ENCODE measurements around the gene SEMA3G.

The SEMA3G gene

DNA sequence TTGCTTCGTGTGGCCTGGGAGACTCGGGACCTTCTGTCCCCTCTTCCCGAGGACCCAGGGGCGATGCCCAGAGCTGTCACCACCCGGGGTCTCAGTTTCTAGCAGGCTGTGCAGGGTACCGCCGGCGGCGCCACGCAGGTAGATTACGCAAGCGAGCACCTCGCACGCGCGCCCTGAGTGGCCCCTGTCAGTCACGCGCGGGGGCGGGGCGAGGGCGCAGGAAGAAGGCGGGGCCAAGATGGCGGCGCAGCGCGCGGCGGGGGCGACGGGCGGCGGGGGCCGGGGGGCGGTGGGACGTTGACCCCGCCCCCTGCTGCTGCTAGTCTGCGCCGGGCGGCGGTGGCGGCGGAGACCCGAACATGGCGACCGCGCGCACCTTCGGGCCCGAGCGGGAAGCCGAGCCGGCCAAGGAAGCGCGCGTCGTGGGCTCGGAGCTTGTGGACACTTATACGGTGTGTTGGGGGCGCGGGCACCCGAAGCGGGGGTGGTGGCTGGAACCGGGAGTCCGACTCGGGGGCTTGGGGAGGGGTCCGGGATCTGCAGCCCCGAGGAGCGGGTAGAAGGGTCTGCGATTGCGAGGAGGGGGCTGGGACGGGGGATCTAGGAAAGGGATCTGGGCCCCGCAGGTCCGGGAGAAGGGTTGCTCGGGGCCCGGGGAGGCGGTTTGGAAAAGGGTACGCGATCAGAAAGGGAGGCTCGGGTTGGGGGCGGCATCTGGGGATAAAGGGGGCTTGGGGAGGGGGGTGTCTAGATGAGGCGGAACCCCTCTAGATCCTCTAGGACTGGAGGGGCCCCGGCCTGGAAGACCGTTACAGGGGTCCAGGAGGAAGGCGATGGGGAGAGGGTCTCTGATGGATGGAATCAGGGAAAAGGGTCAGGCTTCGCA, 10.6 kb upstream of the SEMA3G start, which contains the start of gene NISCH:
Gene NISCH, plus strand, starts transcription at position 322 of the 886 bp plus-strand sequence. Its CDS starts 38 bp downstream, at position 360.
- Histone ChIP-seq H3K27ac (ENCODE audit: low read depth, low read length) (peak within 1 kb of the TSS; percentile 83), H3K4me3 (ENCODE audit: low read length) (peak within 1 kb of the TSS; percentile 78), H3K4me1 (ENCODE audit: control insufficient read depth, insufficient read depth, low read length) (peaks cover 13% of the 10 kb centered on the region), H3K36me3 (ENCODE audit: control insufficient read depth, insufficient read depth, low read length) (peaks cover 17% of the 10 kb centered on the region), H3K27me3 (ENCODE audit: control insufficient read depth, insufficient read depth, low read length) (no peaks in the 10 kb centered on the region), H3K9ac (ENCODE audit: low read length) (peak within 1 kb of the TSS; percentile 71)

DNA sequence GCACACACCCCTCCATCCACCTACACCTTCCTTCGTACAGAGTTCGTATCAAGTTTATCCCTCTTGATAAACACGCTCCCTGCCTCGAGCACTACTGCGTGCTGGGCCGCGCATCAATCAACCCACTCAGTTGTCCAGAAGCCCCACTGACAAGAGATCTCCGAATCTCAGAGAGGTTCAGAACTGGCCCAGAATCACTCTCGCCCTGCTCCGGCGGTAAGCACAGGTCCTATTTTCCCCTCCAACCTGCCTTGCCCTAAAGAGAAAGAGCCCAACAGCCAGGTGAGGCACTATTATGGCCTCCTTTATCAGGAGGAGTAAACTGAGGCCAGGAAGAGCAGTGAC, 10.0 kb upstream of the SEMA3G start:
- Histone ChIP-seq H3K4me1 (ENCODE audit: control insufficient read depth, insufficient read depth, low read length) (peaks cover 13% of the 10 kb centered on the region), H3K27ac (ENCODE audit: low read depth, low read length) (peak overlapping the region; percentile 83), H3K4me3 (ENCODE audit: low read length) (peak overlapping the region; percentile 75), H3K27me3 (ENCODE audit: control insufficient read depth, insufficient read depth, low read length) (no peaks in the 10 kb centered on the region), H3K36me3 (ENCODE audit: control insufficient read depth, insufficient read depth, low read length) (peaks cover 17% of the 10 kb centered on the region), H3K9ac (ENCODE audit: low read length) (peak overlapping the region; percentile 56)

DNA sequence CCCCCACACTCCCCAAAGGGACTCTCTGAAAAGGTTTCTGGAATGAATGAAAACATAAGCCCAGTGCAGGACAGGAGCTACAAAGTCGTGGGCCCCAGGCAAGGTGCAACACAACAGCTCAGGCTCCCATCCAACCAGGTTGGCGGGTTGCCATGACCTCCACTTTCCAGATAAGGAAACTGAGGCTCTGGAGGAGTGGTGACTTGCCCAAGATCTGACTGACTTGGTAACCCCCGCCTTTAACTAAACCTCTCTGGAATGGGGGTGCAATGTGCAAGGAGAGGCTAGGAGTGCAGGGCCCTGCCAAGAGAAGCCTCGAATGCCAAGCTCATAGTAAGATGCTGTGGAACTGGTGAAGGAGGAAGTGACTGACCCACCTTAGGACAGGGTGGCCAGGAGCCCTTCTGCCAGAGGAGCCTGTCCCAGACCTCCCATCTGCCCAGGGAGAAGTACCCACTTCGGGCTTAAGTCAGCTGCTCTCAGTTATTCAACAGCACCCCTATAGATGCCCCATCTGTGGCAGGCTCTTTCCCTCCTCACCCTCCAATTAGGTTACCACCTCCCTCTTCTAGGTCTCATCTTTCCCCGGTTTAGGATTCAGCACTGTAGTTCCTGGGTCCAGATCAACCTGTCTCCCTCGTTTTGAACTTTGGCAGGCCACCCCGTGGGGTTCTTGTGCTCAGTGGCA, 9.5 kb upstream of the SEMA3G start:
- Histone ChIP-seq H3K4me1 (ENCODE audit: control insufficient read depth, insufficient read depth, low read length) (peaks cover 13% of the 10 kb centered on the region), H3K27me3 (ENCODE audit: control insufficient read depth, insufficient read depth, low read length) (no peaks in the 10 kb centered on the region), H3K27ac (ENCODE audit: low read depth, low read length) (peak overlapping the region; percentile 83), H3K4me3 (ENCODE audit: low read length) (peak overlapping the region; percentile 75), H3K9ac (ENCODE audit: low read length) (peak overlapping the region; percentile 56), H3K36me3 (ENCODE audit: control insufficient read depth, insufficient read depth, low read length) (peaks cover 17% of the 10 kb centered on the region)

DNA sequence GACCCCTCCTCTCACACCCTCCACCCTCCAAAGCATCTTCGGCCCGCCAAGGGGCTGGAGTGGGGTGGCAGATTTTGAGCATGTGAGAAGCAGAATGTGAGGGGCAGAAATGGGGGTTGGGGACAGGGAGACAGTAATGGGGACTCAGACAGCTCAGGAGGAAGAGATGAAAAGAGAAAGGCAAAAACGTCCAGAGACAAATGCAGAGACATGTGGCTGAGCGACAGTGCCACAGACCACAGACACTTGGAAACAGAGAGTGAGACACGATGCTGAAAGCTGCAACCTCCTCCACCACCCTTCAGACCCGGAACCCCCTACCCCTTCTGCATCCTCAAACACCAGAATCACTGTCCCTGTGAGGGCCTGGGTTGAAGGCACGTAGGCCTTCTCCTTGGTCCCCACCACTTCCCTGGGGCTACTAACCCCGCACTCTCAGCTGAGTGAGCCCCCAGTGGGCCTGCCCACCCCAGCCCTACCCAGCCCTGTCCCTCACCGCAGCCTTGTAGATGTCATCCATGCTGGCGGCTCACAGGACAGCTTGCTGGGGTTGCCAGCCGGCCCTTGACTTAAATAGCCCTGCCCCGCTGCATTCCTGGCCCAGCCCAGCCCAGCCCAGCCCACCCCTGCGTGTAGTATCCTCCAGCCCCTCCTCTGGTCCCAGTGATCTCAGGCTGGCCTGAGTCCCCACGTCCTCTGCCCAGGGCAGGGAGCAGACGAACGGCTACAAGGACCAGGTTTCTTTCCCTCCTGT, 8.8 kb upstream of the SEMA3G start, which contains the start of gene TNNC1:
Gene TNNC1, minus strand, starts transcription at position 546 of the 754 bp plus-strand sequence. Its CDS starts 26 bp downstream, at position 520.
- Histone ChIP-seq H3K27me3 (ENCODE audit: control insufficient read depth, insufficient read depth, low read length) (no peaks in the 10 kb centered on the region), H3K4me3 (ENCODE audit: low read length) (peak within 1 kb of the TSS; percentile 75), H3K36me3 (ENCODE audit: control insufficient read depth, insufficient read depth, low read length) (peaks cover 10% of the 10 kb centered on the region), H3K4me1 (ENCODE audit: control insufficient read depth, insufficient read depth, low read length) (peaks cover 13% of the 10 kb centered on the region), H3K9ac (ENCODE audit: low read length) (peak within 1 kb of the TSS; percentile 56), H3K27ac (ENCODE audit: low read depth, low read length) (peak within 1 kb of the TSS; percentile 83)

DNA sequence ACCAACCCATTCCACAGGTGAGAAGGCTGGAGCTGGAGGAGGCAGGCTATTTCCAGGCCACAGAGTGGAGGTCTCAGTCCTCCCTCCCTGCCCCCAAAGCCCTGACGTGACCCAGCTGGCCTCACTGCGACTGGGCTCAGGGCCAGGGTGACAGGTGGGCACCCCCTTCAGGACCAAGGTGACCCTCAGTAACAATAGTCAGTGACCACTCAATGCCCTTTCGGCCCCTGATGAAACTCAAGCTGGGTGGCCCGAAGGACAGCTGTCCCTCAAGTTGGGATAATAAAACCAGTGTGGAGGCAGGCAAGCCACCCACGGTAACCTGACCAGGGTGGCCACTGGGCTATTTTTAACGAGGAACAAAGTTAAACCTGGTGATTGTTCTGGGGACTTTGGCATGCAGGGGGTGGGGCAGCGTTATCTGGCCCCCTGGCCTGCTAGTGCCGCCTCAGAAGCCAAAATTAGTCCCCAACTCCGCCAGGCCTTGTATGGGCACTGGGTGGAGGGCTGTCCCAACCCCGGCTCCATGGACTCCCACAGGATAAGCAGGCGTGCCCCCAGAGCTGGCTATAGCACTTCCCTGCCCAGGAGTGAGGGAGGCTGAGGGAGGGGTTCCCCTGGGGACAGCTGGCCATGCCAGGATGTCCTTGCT, 7.8 kb upstream of the SEMA3G start:
- H3K27me3 ChIP-seq (ENCODE audit: control insufficient read depth, insufficient read depth, low read length), result no peaks in the 10 kb centered on the region
- peaks cover 13% of the 10 kb centered on the region for H3K4me1 ChIP-seq (ENCODE audit: control insufficient read depth, insufficient read depth, low read length)
- H3K9ac ChIP-seq (ENCODE audit: low read length), result no peak overlapping the region
- H3K36me3 ChIP-seq (ENCODE audit: control insufficient read depth, insufficient read depth, low read length), result peaks cover 1% of the 10 kb centered on the region
- no peak overlapping the region for H3K4me3 ChIP-seq (ENCODE audit: low read length)
- H3K27ac ChIP-seq (ENCODE audit: low read depth, low read length), result no peak overlapping the region

DNA sequence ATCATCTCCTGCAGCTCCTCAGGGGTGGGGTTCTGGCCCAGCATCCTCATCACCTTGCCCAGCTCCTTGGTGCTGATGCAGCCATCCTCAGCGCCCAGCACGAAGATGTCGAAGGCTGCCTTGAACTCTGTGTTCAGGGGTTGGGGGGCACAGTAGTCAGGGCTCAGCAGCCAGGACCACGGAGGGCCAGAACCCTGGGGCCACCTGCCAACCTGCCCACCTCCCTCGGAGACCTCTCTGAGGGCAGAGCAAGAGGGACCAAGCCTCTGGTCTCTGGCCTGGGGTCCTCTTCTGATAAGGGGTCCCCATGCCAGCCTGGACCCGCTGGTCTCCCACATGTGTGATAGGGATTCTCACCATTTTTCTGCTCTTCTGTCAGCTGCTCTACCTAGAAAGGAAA, 7.2 kb upstream of the SEMA3G start:
- Histone ChIP-seq H3K9ac (ENCODE audit: low read length) (no peak overlapping the region), H3K27ac (ENCODE audit: low read depth, low read length) (no peak overlapping the region), H3K27me3 (ENCODE audit: control insufficient read depth, insufficient read depth, low read length) (no peaks in the 10 kb centered on the region), H3K4me3 (ENCODE audit: low read length) (no peak overlapping the region), H3K4me1 (ENCODE audit: control insufficient read depth, insufficient read depth, low read length) (peaks cover 13% of the 10 kb centered on the region), H3K36me3 (ENCODE audit: control insufficient read depth, insufficient read depth, low read length) (no peaks in the 10 kb centered on the region)

DNA sequence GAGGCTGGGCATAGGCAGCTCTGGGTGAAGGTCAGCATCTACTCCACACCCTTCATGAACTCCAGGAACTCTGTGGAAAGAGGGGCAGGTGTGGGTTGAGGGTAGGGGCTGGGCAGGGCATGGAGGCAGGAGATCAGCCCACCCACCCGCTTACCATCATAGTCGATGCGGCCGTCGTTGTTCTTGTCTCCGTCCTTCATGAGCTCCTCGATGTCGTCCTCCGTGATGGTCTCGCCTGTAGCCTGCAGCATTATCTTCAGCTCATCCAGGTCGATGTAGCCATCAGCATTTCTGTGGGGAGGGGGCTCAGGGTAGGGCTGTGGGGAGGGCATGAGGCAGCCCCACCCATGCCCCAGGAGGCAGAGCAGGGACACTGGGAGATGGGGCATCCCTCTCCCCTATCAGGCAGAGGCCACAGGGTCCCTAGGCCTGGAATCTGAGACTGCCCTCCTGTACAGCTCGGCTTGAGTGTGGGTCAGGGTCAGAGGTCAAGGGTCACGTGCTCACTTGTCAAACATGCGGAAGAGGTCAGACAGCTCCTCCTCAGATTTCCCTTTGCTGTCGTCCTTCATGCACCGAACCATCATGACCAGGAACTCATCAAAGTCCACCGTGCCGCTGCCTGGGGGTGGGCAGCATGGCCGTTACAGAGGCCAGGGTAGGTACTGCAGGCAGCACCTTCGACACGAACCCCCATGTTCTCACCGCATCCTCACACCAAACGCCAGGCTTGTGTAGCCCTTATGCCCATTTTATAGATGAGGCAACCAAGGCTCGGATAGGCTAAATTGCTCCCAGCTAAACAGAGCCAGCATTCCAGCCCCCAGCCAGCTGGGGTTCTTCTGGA, 6.6 kb upstream of the SEMA3G start:
- Histone ChIP-seq H3K27ac (ENCODE audit: low read depth, low read length) (no peak overlapping the region), H3K9ac (ENCODE audit: low read length) (no peak overlapping the region), H3K4me3 (ENCODE audit: low read length) (no peak overlapping the region), H3K4me1 (ENCODE audit: control insufficient read depth, insufficient read depth, low read length) (peaks cover 10% of the 10 kb centered on the region), H3K36me3 (ENCODE audit: control insufficient read depth, insufficient read depth, low read length) (no peaks in the 10 kb centered on the region), H3K27me3 (ENCODE audit: control insufficient read depth, insufficient read depth, low read length) (no peaks in the 10 kb centered on the region)

DNA sequence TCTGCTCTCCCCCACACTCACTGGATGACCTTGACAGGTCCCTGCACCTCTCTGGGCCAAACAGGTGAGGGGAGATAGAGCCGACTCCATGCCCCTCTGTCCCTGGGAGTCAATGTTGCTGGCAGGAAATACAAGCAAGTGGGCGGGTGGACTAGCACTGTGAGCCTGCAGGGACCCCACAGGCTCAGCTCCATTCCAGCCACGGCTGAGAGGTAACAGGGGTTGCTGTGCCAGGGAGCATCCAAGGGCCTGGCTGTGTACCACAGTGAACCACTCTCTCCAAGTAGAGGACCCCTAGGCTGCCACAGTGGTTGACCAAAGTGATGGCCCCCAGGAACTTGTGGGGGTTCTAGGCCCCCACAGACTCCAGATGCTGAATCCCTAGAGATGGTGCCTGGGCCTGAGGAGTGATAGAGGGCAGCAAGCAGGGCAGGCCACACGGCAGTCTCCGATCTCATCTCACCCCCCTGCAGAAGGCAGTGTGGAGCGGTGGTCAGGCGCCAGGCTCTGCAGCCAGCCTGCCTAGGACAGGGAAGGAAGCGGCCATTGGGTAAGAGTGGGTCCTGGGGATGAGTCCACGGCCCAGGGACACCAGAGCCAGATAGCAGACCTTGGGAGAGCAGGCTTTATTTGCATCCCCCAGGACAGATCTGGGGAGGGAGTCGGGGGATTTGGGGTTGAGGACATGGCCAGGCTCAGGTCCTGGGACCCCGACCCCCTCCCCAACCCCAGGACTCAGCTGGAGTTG, 5.8 kb upstream of the SEMA3G start:
- no peak overlapping the region for H3K27ac ChIP-seq (ENCODE audit: low read depth, low read length)
- no peak overlapping the region for H3K9ac ChIP-seq (ENCODE audit: low read length)

DNA sequence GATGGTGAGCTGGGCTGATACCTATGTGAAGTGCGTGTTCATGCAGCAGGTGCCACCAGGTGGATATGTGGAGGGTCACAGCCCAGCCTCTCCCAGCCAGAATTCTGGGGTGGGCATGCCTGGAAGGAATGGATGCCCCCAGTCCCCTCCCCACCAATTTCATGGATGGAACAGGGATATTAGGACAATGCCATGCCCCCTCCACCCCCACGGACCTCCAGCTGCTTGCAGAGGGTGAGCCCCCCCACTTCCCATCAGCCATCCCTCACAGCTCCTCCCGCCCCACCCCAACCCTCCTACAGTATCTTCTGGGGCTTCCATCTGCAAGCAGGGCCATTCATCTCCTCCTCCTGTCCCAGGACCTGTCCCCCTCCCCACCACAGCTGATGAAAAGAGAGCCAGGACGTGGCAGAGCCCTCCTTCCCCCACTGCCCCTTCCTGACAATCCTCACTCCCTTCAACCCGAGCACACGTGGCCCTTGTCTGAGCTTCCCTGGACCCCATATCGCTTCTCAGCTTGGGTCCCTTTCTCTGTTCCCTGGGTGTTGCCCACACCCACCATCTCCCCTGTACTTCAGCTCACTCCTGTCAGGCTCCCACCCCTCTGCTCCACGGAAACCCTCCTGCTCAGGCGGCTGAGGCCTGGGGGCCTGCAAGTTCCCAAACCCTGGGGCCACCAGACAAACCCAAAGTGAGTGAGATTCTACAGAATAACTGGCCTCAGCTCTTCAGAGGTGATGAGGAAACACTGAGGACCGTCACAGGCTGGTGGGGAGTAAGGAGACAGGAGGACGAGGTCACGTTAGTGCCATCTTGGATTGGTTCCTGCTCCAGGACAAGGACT, 2.8 kb upstream of the SEMA3G start:
- no peak overlapping the region for H3K4me3 ChIP-seq (ENCODE audit: low read length)
- no peak overlapping the region for H3K9ac ChIP-seq (ENCODE audit: low read length)
- no peak overlapping the region for H3K27ac ChIP-seq (ENCODE audit: low read depth, low read length)
- no peaks in the 10 kb centered on the region for H3K27me3 ChIP-seq (ENCODE audit: control insufficient read depth, insufficient read depth, low read length)
- no peaks in the 10 kb centered on the region for H3K36me3 ChIP-seq (ENCODE audit: control insufficient read depth, insufficient read depth, low read length)
- H3K4me1 ChIP-seq (ENCODE audit: control insufficient read depth, insufficient read depth, low read length), result no peaks in the 10 kb centered on the region

More for the DNA sequence above, 5.8 kb upstream of the SEMA3G start:
- H3K4me1 ChIP-seq (ENCODE audit: control insufficient read depth, insufficient read depth, low read length), result peaks cover 10% of the 10 kb centered on the region
- no peaks in the 10 kb centered on the region for H3K27me3 ChIP-seq (ENCODE audit: control insufficient read depth, insufficient read depth, low read length)
- no peak overlapping the region for H3K4me3 ChIP-seq (ENCODE audit: low read length)
- H3K36me3 ChIP-seq (ENCODE audit: control insufficient read depth, insufficient read depth, low read length), result no peaks in the 10 kb centered on the region

All from rectal smooth muscle tissue (tissue), 1 donor.